Measurements from ENCODE around the gene TENM4. TPM values are rescaled to one million over a fixed set of nuclear protein-coding genes. Genes with fewer than 3 reads are reported as not detected.

TENM4 gene
- total RNA-seq, 4 donors from 2014 or later, result 7.7 to 39.3 (median 16.1) TPM

DNA sequence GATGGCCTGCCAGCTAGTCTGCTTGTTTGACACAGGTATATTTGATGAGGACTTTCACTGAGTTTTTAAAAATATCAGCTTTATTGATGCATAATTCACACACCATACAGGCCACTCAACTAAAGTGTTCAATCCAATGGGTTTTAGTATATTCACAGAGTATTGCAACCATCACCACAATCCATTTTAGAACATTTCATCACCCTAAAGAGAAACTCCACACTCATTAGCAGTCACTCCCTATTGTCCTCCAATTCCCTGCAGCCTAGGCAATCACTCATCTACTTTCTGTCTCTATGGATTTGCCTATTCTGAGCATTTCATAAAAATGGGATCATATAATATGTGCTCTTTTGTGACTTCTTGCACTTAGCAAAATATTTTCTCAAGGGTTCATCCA is 468.2 kb downstream of the TENM4 start:
- H3K27ac ChIP-seq, result no peak overlapping the region
- no peaks in the 10 kb centered on the region for H3K27me3 ChIP-seq
- no peak overlapping the region for H3K4me3 ChIP-seq
- intact Hi-C loops (cut with DNase I), result no loop called here
- H3K4me1 ChIP-seq, result no peaks in the 10 kb centered on the region
- no peak for DNase-seq
- H3K36me3 ChIP-seq, result no peaks in the 10 kb centered on the region
- TF ChIP-seq, protein P1, sequence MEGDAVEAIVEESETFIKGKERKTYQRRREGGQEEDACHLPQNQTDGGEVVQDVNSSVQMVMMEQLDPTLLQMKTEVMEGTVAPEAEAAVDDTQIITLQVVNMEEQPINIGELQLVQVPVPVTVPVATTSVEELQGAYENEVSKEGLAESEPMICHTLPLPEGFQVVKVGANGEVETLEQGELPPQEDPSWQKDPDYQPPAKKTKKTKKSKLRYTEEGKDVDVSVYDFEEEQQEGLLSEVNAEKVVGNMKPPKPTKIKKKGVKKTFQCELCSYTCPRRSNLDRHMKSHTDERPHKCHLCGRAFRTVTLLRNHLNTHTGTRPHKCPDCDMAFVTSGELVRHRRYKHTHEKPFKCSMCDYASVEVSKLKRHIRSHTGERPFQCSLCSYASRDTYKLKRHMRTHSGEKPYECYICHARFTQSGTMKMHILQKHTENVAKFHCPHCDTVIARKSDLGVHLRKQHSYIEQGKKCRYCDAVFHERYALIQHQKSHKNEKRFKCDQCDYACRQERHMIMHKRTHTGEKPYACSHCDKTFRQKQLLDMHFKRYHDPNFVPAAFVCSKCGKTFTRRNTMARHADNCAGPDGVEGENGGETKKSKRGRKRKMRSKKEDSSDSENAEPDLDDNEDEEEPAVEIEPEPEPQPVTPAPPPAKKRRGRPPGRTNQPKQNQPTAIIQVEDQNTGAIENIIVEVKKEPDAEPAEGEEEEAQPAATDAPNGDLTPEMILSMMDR (IDR thresholded peaks at IDR 0.05), result no peak
- TF ChIP-seq POLR2A (IDR thresholded peaks at IDR 0.05), result no peak
- no peaks in the 10 kb centered on the region for H3K9me3 ChIP-seq

GRCh38 chr11:78972177-78972576 is 468.7 kb downstream of the TENM4 start:
- H3K27ac ChIP-seq, result no peak overlapping the region
- no peak overlapping the region for H3K4me3 ChIP-seq
- TF ChIP-seq, protein P1 (IDR thresholded peaks at IDR 0.05), result no peak
- no peak for TF ChIP-seq POLR2A (IDR thresholded peaks at IDR 0.05)
- H3K9me3 ChIP-seq, result no peaks in the 10 kb centered on the region
- intact Hi-C loops (cut with DNase I), result no loop called here
- 79 to 81% methylated on average over 7 of the region's 7 CpGs for whole genome bisulfite sequencing, 2 donors
- no peaks in the 10 kb centered on the region for H3K27me3 ChIP-seq
- no peaks in the 10 kb centered on the region for H3K4me1 ChIP-seq
- no peaks in the 10 kb centered on the region for H3K36me3 ChIP-seq
- no peak for DNase-seq

DNA sequence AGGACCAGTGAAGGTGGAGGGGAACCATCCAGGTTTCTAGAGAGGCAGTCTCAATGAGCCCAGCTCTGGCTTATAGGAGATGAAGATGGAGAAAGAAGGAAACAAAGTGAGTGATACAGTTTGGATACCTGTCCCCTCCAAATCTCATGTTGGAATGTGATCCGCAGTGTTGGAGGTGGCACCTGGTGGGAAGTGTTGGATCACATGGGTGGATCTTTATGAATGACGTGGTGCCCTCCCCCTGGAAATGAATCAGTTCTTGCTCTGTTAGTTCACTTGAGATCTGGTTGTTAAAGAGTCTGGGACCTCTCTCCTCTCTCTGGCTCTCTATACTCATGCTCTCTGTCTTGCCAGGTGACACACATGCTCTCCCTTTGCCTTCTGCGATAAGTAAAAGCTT is 473.0 kb downstream of the TENM4 start:
- H3K27ac ChIP-seq, result no peak overlapping the region
- H3K4me1 ChIP-seq, result no peaks in the 10 kb centered on the region
- no peak for DNase-seq
- no peaks in the 10 kb centered on the region for H3K9me3 ChIP-seq
- TF ChIP-seq, protein P1 (IDR thresholded peaks at IDR 0.05), result no peak
- no peak for TF ChIP-seq POLR2A (IDR thresholded peaks at IDR 0.05)
- no peak overlapping the region for H3K4me3 ChIP-seq
- H3K36me3 ChIP-seq, result no peaks in the 10 kb centered on the region
- intact Hi-C loops (cut with DNase I), result no loop called here
- H3K27me3 ChIP-seq, result peaks cover 0 to 5% (median 0%) of the 10 kb centered on the region in 4 donors
- 69 to 90% methylated on average over 3 of the region's 3 CpGs for WGBS, 2 donors

GRCh38 chr11:78965432-78965831 is 475.4 kb downstream of the TENM4 start:
- intact Hi-C loops (cut with DNase I), result no loop called here
- WGBS, 2 donors, result 83 to 86% methylated on average over 8 of the region's 8 CpGs

GRCh38 chr11:78961937-78962701 is 478.7 kb downstream of the TENM4 start:
- Histone ChIP-seq H3K27ac (no peak overlapping the region), H3K4me3 (no peak overlapping the region), H3K9me3 (no peaks in the 10 kb centered on the region), H3K36me3 (no peaks in the 10 kb centered on the region), H3K27me3 (peaks cover 0 to 16% (median 0%) of the 10 kb centered on the region in 4 donors), H3K4me1 (peaks cover 0 to 14% (median 0%) of the 10 kb centered on the region in 3 donors)
- TF ChIP-seq, protein P1 (IDR thresholded peaks at IDR 0.05), result no peak
- no peak for TF ChIP-seq POLR2A (IDR thresholded peaks at IDR 0.05)
- intact Hi-C loops (cut with DNase I), result no loop called here
- no peak for DNase-seq
- 40 to 45% methylated on average over 5 to 13 of the region's 36 CpGs for WGBS, 2 donors

More at GRCh38 chr11:78965432-78965831, 475.4 kb downstream of the TENM4 start:
- H3K4me1 ChIP-seq, result peaks cover 0 to 14% (median 0%) of the 10 kb centered on the region in 3 donors
- TF ChIP-seq, protein P1 (IDR thresholded peaks at IDR 0.05), result no peak
- no peak for TF ChIP-seq POLR2A (IDR thresholded peaks at IDR 0.05)
- H3K36me3 ChIP-seq, result no peaks in the 10 kb centered on the region
- no peak overlapping the region for H3K4me3 ChIP-seq
- no peak for DNase-seq
- H3K27ac ChIP-seq, result no peak overlapping the region
- peaks cover 0 to 16% (median 0%) of the 10 kb centered on the region in 4 donors for H3K27me3 ChIP-seq
- no peaks in the 10 kb centered on the region for H3K9me3 ChIP-seq
